ENCODE data around the gene CDH23.

CDH23 gene

DNA sequence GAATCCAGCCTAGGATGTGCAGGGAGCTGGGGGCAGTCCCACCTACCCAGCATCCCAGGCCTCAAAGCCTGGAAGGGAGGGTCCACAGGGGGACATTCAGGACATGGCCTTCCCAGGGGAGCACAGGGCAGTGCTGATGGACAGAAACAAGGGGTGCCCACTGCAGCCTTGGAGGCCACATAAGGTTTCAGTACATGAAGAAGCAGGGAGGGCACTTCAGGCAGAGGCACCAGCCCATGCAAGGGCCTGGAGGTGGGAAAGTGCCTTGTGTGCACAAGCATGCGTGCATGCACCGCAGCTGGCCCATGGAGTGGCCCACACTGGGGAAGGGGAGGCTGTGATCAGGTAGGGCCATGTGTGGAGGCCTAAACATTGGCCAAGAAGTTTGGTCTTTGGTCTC is 313.8 kb downstream of the CDH23 start:
- DNase-seq (ENCODE audit: low read depth), result no peak
- no peak overlapping the region for H3K4me3 ChIP-seq (ENCODE audit: low read depth, low read length)
- TF ChIP-seq, protein P1, sequence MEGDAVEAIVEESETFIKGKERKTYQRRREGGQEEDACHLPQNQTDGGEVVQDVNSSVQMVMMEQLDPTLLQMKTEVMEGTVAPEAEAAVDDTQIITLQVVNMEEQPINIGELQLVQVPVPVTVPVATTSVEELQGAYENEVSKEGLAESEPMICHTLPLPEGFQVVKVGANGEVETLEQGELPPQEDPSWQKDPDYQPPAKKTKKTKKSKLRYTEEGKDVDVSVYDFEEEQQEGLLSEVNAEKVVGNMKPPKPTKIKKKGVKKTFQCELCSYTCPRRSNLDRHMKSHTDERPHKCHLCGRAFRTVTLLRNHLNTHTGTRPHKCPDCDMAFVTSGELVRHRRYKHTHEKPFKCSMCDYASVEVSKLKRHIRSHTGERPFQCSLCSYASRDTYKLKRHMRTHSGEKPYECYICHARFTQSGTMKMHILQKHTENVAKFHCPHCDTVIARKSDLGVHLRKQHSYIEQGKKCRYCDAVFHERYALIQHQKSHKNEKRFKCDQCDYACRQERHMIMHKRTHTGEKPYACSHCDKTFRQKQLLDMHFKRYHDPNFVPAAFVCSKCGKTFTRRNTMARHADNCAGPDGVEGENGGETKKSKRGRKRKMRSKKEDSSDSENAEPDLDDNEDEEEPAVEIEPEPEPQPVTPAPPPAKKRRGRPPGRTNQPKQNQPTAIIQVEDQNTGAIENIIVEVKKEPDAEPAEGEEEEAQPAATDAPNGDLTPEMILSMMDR (conservative IDR thresholded peaks at IDR 0.05; ENCODE audit: low read depth, low read length), result no peak

GRCh38 chr10:71711052-71711623 is 314.4 kb downstream of the CDH23 start:
- TF ChIP-seq, protein P1 (conservative IDR thresholded peaks at IDR 0.05; ENCODE audit: low read depth, low read length), result no peak
- no peak overlapping the region for H3K4me3 ChIP-seq (ENCODE audit: low read depth, low read length)
- DNase-seq (ENCODE audit: low read depth), result peak; percentile 45

DNA sequence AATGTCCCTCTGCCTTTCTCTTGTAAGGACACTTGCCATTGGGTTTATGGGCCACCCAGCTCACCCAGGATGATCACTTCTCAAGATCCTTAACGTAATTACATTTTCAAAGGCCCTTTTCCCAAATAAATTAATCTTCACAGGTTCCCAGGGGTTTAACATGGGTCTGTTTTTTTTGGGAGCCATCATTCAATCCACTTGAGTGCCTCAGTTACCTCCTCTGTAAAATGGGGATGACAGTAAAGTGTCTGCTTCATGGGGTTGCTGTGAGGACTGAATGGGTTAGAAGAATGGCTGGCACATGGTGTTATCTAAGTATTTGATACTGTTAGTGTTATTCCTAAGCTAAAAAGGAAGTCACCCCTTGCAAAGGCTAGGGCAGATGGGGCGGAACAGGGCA is 315.4 kb downstream of the CDH23 start:
- DNase-seq (ENCODE audit: low read depth), result no peak
- TF ChIP-seq, protein P1 (conservative IDR thresholded peaks at IDR 0.05; ENCODE audit: low read depth, low read length), result no peak
- no peak overlapping the region for H3K4me3 ChIP-seq (ENCODE audit: low read depth, low read length)

DNA sequence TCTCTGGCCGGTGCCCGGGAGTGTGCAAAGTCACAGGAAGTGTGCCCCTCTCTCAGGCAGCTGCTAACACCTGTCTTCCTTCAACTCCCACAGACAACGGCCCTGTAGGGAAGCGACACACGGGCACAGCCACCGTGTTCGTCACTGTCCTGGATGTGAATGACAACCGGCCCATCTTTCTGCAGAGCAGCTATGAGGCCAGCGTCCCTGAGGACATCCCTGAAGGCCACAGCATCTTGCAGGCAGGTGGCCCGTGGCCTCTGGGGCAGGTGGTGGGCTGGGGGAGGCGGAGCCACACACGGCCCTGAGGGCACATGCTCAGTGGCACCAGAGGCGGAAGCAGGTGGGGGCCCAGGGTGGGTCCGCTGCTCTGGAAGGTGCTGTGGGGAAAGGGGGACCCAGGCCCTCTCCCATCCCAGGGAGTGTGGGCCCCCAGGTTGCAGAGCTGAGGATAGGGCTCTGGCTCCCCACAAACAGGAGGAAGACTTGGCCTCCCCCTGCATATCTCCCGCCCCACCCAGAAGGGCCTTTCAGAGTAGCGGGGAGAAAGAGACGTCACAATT is 315.9 kb downstream of the CDH23 start:
- TF ChIP-seq, protein P1 (conservative IDR thresholded peaks at IDR 0.05; ENCODE audit: low read depth, low read length), result no peak
- H3K4me3 ChIP-seq (ENCODE audit: low read depth, low read length), result no peak overlapping the region
- no peak for DNase-seq (ENCODE audit: low read depth)

DNA sequence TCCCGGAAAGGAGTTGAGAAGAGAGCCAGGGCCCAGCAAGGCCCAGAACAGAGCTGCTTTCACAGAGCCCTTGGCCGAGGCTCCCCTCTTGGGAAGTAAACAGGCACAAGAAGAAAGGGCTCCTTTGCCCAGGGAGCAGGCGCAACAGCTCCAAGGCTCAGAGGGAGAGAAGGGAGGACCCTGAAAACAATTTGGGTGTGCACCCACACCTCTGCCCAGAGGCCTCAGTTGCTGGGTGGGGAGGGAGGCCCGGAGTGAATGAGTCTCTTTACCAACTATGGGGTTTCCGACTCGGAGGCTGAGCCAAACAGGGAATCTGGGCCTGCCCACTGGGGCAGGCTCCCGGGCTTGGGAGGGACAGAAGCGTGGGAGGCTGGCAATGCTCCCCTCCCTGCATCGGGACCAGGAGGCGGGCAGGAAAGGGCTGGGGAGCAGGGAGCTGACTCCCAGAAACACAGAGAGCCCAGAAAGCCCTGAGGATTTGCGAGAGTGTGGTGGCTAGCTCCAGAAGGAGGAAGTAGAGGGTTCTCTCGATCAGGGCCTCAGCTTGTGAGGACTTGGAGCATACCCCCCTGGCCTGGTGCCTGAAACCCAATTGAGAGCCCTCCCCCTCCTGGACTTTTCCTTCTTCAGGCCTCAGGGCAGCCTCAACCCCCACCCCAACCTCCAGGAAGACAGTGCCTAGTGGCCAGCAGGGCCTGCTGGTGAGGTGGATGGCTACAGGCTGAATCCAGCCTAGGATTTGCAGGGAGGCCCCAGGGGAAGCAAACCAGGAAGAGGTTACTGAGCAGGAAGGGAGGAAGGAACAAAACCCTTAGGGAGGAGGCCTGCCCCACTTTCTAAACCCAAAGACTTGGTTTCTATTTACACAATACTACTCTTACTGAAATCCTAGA is 316.7 kb downstream of the CDH23 start:
- TF ChIP-seq, protein P1 (conservative IDR thresholded peaks at IDR 0.05; ENCODE audit: low read depth, low read length), result peak; percentile 29
- peak; percentile 23 for DNase-seq (ENCODE audit: low read depth)
- no peak overlapping the region for H3K4me3 ChIP-seq (ENCODE audit: low read depth, low read length)

GRCh38 chr10:71714031-71714410 is 317.3 kb downstream of the CDH23 start:
- TF ChIP-seq, protein P1 (conservative IDR thresholded peaks at IDR 0.05; ENCODE audit: low read depth, low read length), result no peak
- H3K4me3 ChIP-seq (ENCODE audit: low read depth, low read length), result no peak overlapping the region
- no peak for DNase-seq (ENCODE audit: low read depth)

Measured in choroid plexus epithelial cell (primary cell).